GM21737 (cell line): ENCODE data around the gene FBXO28.

Experiments
- ATAC-seq: cut with Tn5 transposase; IDR thresholded peaks from one replicate; pipeline ENCODE4 v1.9.1; 2021; ENCODE audit warnings: mild to moderate bottlenecking, moderate library complexity; ENCODE audit not compliant: unreplicated experiment

Gene FBXO28

DNA sequence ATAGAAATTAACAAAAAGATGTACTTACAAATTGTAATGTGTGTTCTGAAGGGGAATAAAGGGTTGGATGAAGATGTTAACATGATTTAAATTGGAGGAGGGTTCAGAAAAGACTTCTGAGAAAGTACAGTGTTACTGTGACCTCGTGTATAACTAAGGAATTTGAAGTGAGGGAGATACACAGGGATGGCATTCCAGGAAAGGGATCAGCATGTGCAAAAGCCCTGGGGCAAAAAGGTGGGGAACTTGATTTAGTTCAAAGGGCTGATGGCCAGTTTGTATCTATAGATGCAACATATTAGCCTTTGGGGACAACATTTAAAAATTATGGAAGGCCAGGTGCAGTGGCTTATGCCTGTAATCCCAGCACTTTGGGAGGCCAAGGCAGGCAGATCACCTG lies 35.8 kb downstream of the FBXO28 start:
- ATAC-seq, result no peak

DNA sequence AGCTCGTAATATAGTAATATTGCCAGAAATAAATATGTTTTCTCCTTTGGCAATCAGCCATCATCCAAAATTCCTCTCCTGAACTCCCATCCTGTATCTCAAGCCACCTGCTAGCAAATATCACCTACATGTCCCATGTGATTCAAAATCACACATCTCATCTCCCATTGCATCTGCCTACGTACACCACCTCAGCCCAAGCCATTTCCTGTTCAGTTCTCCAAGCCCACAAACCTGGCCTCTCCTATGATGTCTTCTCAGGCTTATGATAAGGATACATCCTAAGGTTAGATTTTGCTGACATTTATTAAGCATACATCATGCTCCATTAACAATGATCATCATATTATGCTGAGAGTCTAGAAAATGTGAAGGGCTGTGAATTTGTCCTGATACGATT lies 37.2 kb downstream of the FBXO28 start:
- ATAC-seq, result no peak

DNA sequence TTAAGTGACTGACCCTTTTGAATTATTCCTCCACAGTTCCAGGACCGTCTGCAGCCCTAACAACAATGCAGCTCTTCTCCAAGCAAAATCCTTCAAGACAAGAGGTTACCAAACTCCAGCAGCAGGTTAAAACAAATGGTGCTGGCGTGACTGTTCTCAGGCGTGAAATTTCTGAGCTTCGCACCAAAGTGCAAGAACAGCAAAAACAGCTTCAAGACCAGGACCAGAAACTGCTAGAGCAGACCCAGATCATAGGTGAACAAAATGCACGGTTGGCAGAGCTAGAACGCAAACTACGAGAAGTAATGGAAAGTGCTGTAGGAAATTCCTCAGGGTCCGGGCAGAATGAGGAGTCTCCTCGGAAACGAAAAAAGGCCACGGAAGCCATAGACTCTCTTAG lies 43.4 kb downstream of the FBXO28 start:
- no peak for ATAC-seq

DNA sequence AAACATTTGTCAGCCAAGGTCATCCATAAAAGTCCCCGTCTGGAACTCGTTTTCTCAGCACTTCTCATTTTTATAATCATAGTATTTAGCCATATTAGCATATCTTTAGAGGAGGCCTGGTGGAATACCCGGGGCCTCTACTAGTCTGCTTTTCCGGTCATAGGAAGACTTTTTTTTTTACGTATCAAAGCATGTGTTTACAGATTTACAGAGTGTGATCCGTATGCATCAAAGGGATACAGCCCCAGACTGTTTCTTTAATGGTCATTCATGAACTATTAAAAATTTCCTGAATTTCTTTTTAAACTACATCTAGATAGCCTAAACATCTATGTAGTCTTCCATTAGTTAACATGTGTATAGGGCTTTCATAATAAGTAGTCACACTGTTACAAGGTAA lies 45.6 kb downstream of the FBXO28 start:
- ATAC-seq, result no peak

DNA sequence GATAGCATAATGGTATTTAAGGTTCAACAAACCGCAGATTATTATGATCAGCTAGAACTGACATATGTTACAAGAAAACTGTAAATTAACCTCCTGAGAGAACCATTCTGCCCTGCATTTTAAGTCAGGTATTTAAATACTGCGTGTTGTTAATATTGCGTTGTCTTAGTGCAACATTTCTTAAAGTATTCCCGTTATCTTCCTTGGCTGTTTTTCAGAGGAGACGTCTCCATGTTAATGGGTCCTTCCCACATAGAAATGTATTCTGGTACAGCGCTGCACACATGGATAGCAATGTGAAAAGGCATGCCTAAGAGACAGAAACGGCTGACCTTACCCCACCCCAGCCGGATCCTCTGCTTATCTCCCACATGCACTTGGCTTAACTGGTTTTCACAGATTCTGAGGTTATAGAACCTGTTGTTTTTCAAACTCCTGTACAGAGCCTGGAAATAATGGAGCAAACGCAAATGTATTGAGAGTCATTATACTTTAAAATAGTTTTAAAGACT lies 46.3 kb downstream of the FBXO28 start:
- no peak for ATAC-seq

DNA sequence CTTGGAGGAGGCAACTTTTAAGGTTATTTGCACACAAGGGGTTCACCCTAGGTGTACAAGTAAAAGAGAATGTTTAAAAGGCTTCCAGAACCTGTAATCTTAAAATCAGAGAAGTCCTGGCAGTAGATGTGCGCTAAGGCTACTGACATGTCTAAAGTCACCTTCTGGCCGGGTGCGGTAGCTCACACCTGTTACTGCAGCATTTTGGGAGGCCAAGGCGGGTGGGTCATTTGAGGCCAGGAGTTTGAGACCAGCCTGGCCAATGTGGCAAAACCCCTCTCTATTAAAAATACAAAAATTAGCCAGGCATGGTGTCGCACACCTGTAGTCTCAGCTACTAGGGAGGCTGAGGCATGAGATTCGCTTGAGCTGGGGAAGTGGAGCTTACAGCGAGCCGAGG lies 48.9 kb downstream of the FBXO28 start:
- no peak for ATAC-seq

DNA sequence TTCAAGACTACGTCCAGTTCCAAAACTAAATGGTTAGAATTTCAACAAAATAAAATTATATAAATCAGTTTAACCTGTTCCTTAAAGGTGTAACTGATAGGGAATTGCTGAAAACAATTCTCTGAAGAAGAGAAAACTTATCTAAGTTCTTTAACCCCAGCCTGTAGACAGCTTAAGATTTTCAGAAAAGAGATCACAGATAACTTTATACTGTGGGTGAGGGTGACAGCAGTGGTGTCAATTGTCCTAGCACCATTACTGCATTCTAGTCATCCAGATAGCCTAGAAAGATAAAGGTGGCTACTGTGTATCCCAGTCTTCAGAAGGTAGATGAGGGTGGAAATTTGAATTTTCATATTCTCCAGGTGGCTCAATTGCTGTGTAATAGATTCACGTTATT lies 49.4 kb downstream of the FBXO28 start:
- ATAC-seq, result no peak

DNA sequence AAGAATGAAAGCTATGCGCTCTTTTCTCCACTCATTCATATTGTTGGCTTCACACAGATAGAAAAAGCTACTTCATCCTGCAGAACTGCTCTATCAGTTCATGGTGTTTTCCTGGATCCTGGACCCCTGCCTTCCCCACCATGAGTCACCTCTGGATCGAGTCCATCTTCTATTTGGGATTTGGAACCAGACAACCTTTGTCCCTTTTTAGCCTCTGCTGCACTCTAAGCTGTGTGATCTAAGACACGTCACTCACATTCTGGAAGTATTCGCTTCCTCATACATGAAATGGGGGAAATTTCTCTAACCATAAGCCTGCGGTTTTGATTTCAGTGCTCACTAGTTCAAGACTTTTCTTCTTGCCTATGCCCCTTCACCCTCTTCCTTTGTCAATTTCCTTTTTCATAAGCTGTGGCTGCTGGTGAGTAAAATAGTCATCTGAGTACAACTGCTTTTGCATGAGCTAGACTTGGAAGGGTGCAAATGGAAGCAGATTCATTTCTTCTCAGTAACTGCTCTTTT lies 55.0 kb downstream of the FBXO28 start:
- ATAC-seq, result peak; percentile 91

DNA sequence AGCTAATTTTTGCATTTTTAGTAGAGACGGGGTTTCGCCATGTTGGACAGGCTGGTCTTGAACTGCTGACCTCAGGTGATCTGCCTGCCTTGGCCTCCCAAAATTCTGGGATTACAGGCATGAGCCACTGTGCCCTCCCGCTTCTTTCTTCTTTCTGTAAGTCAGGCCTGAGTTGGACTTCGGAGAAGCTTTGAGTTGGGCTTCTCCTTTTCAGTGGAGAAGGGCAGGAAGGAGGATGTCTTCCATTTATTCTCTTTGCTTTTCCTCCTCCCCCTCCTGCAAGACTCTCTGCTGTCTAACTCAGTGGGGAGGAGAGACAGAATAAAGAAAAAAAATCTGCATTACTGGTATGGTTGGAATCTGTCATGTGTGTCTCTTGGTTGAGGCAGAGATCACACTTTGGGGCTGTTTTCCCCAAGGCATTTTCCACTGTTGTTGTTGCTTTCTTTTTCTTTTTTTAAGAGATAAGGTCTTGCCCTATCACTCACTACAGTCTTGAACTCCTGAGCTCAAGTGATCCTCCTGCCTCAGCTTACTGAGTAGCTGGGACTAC lies 55.9 kb downstream of the FBXO28 start:
- no peak for ATAC-seq

DNA sequence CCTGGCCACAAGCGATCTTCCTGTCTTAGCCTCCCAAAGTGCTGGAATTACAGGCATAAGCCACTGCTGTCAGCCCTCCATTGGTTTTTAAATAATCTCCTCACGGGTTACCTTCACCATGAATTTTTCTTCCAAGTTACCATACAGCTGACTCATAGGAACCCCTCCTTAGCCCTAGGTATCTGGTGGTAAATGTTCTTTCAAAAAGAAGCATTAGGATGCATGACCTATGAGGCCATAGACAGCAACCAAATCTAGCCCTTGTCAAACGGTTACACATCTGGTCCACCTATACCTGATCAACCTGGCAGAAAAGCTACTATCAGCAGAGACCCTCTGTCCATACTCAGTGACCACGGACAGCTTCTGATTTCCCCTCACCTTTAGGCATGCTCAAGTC lies 56.4 kb downstream of the FBXO28 start:
- no peak for ATAC-seq

DNA sequence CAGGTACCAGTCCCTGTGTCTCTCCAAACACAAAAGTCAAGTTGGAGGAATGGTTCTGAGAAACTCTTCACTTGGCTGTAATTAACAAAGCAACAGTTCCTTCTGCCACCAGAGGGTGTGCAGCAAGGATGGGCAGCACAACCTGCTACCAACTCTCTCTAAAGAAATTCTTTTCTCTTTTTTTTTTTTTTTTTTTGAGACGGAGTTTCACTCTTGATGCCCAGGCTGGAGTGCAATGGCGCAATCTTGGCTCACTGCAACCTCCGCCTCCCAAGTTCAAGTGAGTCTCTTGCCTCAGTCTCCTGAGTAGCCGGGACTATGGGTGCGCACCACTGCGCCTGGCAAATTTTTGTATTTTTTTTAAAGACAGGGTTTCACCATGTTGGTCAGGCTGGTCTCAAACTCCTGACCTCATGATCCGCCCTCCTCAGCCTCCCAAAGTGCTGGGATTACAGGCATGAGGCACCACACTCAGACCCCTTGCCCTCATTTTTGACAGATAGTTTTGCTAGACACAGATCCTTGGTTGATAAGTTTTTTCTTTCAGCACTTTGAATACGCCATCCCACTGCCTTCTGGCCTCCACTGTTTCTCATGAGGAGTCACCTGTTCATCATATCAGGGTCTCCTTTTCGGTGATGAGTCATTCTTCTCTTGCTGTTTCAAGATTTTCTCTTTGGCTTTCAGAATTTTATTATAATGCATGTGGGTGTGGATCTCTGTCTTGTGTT lies 57.0 kb downstream of the FBXO28 start:
- ATAC-seq, result no peak

DNA sequence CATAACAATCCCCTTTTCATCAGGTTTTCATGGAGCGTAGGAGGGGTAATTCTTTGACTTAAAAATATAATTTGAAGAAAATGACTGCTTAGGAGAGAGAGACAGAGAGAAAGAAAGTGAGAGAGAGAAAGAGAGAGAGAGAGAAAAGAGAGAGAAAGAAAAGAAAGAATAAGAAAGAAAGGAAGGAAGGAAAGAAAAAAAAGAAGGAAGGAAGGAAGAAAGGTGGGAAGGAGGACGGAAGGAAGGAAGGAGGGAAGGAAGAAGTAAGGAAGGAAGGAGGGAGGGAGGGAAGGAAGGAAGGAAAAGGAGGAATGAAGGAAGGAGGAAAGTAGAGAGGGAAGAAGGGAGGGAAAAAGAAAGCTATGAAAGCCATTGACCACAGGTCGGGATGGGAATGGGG lies 58.3 kb downstream of the FBXO28 start:
- no peak for ATAC-seq

DNA sequence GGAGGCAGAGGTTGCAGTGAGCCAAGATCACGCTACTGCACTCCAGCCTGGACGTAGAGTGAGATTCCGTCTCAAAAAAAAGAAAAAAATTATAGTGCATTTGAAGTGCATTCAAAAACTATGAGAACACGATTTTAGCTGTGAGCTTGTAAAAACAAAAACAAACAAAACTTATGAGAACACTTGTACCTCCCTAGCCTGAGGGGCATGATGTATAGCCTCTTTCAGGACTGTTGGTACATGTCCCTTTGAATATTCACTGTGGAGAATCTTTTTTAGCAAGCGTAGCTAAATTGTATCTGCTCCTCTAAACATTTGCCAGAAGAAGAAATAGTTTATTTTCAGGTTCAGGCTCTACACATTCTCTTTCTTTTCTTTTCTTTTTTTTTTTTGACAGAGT lies 59.6 kb downstream of the FBXO28 start:
- no peak for ATAC-seq

DNA sequence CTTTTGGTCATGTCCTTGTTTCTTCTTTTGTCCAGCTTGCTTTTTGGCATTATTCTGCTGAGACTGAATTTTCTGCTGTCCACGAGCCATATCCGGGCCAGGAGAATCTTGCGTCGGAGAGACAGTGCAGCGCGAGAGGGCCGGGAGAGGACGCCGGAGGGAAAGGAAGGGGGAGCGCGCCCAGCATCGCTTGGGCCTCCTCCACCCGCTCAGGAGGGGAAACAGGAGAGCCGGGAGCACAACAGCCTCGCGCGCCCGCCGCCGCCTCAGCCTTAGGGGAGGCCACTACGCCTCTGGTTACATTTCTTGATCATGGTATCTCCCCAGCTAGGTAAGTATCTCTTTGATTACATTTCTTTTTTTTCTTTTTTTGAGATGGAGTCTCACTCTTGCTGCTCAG lies 61.7 kb downstream of the FBXO28 start:
- ATAC-seq, result no peak

DNA sequence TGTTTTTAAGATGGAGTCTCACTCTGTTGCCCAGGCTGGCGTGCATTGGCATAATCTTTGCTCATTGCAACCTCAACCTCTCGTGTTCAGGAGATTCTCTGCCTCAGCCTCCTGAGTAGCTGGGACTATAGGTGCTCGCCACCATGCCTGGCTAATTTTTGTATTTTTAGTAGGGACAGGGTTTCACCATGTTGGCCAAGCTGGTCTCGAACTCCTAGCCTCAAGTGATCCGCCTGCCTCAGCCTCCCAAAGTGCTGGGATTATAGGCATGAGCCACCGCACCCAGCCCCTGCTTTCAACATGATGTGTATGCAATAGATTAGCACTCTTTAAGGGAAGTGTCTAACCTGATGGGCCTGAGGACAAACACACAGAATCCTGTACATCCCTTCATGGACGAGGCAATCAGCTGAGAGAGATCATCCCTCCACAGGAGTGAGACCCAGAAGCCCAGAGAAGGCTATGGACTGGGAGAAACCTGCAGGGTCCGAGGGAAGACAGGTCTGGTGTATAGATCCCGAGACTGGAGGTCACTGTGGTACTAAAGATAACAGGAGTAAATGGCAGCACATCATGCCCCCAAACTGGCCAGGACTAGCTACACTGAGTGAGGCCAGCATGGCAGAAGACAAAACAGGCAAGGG lies 63.6 kb downstream of the FBXO28 start:
- ATAC-seq, result no peak

DNA sequence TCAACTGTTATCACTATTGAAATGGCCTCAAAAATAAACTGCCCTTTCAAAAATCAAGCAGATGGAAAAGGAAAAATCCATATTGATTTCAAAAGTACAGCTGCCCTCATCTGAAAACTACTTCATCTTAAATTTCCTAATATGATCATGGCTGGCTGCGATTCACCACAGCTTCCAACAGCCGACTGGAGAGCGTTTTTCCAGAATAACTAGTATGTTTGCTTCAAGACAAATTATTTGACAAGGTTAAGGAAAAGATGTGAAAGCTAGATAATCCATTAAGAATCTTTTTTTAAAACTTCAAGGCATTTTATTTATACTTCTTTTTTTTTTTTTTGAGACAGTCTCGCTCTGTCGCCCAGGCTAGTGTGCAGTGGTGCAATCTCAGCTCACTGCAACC lies 65.0 kb downstream of the FBXO28 start:
- no peak for ATAC-seq

DNA sequence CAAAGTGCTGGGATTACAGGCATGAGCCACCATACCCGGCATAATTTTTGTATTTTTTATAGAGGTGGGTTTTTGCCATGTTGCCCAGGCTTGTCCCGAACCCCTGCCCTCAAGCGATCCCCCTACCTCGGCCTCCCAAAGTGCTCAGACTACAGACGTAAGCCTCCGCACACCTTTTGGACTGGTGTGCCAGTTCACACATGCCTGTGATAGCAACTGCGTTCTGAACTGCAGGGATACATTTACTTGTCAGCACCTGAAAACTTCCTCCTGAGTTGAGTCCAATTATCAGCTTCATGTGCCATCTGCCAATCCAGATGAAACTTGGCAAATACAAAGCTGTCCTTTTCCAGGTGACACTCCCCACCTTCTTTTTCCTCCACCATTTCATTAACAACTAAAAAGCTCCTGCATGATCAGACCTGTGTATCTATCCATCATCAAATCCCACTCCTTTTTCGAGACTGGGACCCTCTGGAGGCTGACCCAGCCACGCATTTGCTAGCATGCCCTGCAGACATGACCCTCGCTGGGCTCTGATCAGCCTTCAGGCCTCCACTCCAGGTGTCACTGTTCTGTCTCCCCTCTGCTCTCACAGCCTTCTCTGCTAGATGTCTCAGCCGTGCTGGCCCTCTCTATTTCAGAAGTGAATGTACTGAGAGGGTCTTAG lies 67.0 kb downstream of the FBXO28 start:
- no peak for ATAC-seq

DNA sequence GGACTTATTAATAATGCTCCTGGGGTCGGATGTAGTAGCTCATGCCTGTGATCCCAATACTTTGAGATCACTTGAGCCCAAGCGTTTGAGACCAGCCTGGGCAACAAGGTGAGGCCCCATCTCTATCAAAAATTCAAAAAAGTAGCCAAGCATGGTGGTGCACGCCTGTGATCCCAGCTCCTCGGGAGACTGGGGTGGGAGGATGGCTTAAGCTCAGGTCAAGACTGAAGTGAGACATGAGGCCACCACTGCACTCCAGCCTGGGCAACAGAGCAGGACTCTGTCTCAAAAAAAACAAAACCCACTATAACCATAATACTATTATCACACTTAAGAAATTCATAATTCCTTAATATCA lies 67.5 kb downstream of the FBXO28 start:
- ATAC-seq, result no peak

DNA sequence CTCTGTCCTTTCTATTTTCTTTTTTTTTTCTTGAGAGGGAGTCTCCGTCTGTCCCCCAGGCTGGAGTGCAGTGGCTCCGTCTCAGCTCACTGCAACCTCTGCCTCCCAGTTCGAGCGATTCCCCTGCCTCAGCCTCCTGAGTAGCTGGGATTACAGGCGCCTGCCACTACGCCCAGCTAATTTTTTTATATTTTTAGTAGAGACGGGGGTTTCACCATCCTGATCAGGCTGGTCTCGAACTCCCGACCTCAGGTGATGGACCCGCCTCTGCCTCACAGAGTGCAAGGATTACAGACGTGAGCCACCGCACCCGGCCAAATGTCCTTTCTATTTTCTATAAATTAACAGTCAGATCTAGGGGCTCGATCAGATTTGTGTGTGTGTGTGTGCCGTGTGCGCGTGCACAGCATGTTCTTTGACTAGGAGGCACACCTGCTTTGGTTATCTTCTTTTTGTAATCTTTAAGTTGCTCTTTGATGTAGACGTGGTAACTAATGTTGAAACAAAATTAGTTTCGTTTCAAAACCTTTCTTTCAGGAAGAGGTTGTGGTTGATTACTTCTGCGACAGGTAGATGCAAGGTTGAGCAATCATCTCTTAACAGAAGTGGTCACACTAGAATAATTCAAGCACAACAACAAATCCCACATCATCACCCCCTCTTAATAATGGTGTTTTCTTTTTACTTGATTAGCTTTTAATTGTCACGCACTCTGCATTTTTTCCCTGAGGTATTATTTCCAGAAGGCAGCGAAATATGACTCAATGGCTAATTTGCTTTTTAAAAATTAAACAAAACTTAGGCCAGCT lies 68.3 kb downstream of the FBXO28 start:
- peak; percentile 44 for ATAC-seq

DNA sequence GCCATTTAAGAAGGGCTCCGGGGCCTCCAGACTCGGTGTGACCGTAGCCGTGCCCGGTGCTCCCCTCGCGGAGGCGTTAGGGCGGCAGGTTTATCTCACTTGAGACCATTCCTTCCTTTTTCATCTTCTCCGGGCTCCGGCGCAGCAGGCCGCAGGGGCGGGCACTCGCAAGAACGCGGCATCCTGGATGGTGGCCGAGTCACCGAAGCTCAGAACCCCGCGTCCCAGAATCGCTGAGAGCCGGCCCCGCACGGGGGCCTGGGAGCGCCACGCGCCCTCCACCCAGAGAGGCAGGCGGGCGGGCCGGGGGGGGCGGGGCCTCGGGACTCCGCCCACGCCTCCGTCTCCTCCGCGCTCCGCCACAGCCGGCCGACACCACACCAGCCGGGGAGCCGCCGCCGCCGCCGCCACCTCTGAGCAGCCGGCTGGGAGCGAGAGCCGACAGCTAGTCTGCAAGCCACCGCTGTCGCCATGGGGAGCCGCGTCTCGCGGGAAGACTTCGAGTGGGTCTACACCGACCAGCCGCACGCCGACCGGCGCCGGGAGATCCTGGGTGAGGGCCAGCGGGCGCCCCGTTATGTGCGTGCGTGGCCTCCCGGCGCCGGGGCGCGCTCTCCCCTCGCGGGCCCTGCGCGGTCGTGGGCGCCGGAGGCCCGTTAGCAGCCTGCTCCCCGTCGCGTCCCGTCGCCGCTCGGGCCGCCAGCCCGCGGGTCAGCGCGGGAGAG lies 69.1 kb downstream of the FBXO28 start, which contains the start of gene DEGS1:
Gene DEGS1 (plus strand): TSS at position 375 of the 725 bp plus-strand sequence. CDS start 97 bp downstream, at position 472.
- ATAC-seq, result peak; percentile 70
